K562 (cell line): ENCODE measurements around the gene SEC16A. TPM values are rescaled to one million over a fixed set of nuclear protein-coding genes. Genes with fewer than 3 reads are reported as not detected.

Experiments
- CBFA2T2 ChIP-seq: fragments of 450-650 bp; conservative IDR thresholded peaks from 2 replicates; pipeline ENCODE4 v1.6.1; 2017; ENCODE audit warnings: mild to moderate bottlenecking
- CBFB ChIP-seq: sonication (generic); formaldehyde crosslinking; IDR thresholded peaks from 2 replicates; pipeline ENCODE4 v1.4.0; 2020; ENCODE audit warnings: mild to moderate bottlenecking, missing genetic modification reagents
- CBX8 ChIP-seq: fragments of 200-600 bp; sonication (generic); IDR thresholded peaks from 2 replicates; pipeline ENCODE4 v1.6.1; 2012; ENCODE audit warnings: borderline replicate concordance, mixed run types, low read depth, mild to moderate bottlenecking, moderate library complexity, mixed read lengths, low read length, control low read depth, inconsistent platforms; ENCODE audit not compliant: poor library complexity, severe bottlenecking; ENCODE audit errors: extremely low read depth
- CHCHD3 ChIP-seq: fragments of 250-450 bp; sonication (Bioruptor Pico); IDR thresholded peaks from 2 replicates; pipeline ENCODE4 v2.1.2; 2022; ENCODE audit warnings: mild to moderate bottlenecking
- LCOR ChIP-seq: sonication (generic); formaldehyde crosslinking; IDR thresholded peaks from 2 replicates; pipeline ENCODE4 v1.8.0; 2022; ENCODE audit warnings: mild to moderate bottlenecking, missing genetic modification reagents
- NFE2 ChIP-seq: IDR thresholded peaks from 2 replicates; pipeline ENCODE4 v1.6.1; 2014; ENCODE audit warnings: antibody characterized with exemption, low read depth
- NFYB ChIP-seq: IDR thresholded peaks from 2 replicates; pipeline ENCODE4 v1.6.1; 2011; ENCODE audit warnings: mild to moderate bottlenecking, moderate library complexity; ENCODE audit not compliant: insufficient read length; ENCODE audit errors: extremely low read depth
- PHB2 ChIP-seq: fragments of 450-650 bp; IDR thresholded peaks from 2 replicates; pipeline ENCODE4 v1.6.1; 2017; ENCODE audit warnings: low read depth
- POLR2H ChIP-seq: IDR thresholded peaks from 2 replicates; pipeline ENCODE4 v1.6.1; 2016; ENCODE audit warnings: missing genetic modification characterization, low read depth, mild to moderate bottlenecking, control low read depth, missing compliant biosample characterization, moderate library complexity
- PRDM10 ChIP-seq: fragments of 450-650 bp; IDR thresholded peaks from 2 replicates; pipeline ENCODE4 v1.6.1; 2018; ENCODE audit not compliant: partially characterized antibody
- RBBP5 ChIP-seq: fragments of 200-600 bp; sonication (generic); IDR thresholded peaks from 2 replicates; pipeline ENCODE4 v1.6.1; 2012; ENCODE audit warnings: borderline replicate concordance, mild to moderate bottlenecking, low read length, control low read depth, inconsistent platforms; ENCODE audit not compliant: insufficient read depth, poor library complexity, severe bottlenecking
- STAT6 ChIP-seq: sonication (generic); formaldehyde crosslinking; IDR thresholded peaks from 2 replicates; pipeline ENCODE4 v1.8.1; 2023; ENCODE audit warnings: mild to moderate bottlenecking, missing genetic modification reagents
- TCF7L2 ChIP-seq: fragments of 150-350 bp; IDR thresholded peaks from 2 replicates; pipeline ENCODE4 v1.6.1; 2016; ENCODE audit warnings: low read depth, mild to moderate bottlenecking, low read length, moderate library complexity
- WHSC1 ChIP-seq: IDR thresholded peaks from one replicate; pipeline ENCODE4 v1.6.1; 2012; ENCODE audit warnings: low read length, control low read depth, inconsistent platforms
- XRCC5 ChIP-seq: fragments of 200-400 bp; formaldehyde crosslinking; IDR thresholded peaks from 2 replicates; pipeline ENCODE4 v1.6.1; 2017; ENCODE audit warnings: low read depth, mild to moderate bottlenecking, low read length
- ZC3H8 ChIP-seq: fragments of 450-650 bp; IDR thresholded peaks from 2 replicates; pipeline ENCODE4 v1.6.1; 2017
- ZEB2 ChIP-seq: fragments of 450-650 bp; IDR thresholded peaks from 2 replicates; pipeline ENCODE4 v1.6.1; 2016
- ZNF239 ChIP-seq: fragments of 250-450 bp; sonication (Bioruptor Pico); IDR thresholded peaks from 2 replicates; pipeline ENCODE4 v1.4.0; 2020; ENCODE audit warnings: mild to moderate bottlenecking
- ZNF384 ChIP-seq: IDR thresholded peaks from 2 replicates; pipeline ENCODE4 v1.6.1; 2012; ENCODE audit warnings: low read depth, low read length, improper control_type of control experiment
- ZNF444 ChIP-seq: fragments of 250-450 bp; sonication (Bioruptor Pico); IDR thresholded peaks from 2 replicates; pipeline ENCODE4 v1.4.0; 2020; ENCODE audit warnings: mild to moderate bottlenecking, moderate library complexity
- polyA plus RNA-seq, 8 experiments: library from polyadenylated mRNA; depleted of rRNA in 4 of 8; stranded (reverse) in 5 of 8; unstranded in 3 of 8; fragments of >200 nt; fragmentation: Nextera tagmentation in 2 of 8; fragmentation: Illumina TruSeq in 1 of 8; extraction: Ambion mirVana in 2 of 8; extraction: Trizol in 1 of 8; gene quantifications; 2 replicates each; pipeline versions ENCODE4 v1.2.1 to v1.2.3, GENCODE V29; 2011 to 2014; ENCODE audit warnings: inconsistent platforms in 1 of 8, missing spikeins in 1 of 8
- total RNA-seq, 7 experiments: library from RNA; depleted of rRNA in 6 of 7; stranded (reverse); fragments of >200 nt in 6 of 7; fragmentation: Illumina TruSeq in 2 of 7; extraction: Trizol in 2 of 7; gene quantifications; 2 replicates each; pipeline versions ENCODE4 v1.2.1 to v1.2.3, GENCODE V29; 2011 to 2021; ENCODE audit warnings: low replicate concordance in 1 of 7
- TF ChIP-seq, protein P1 (sequence below): sonication (generic); formaldehyde crosslinking; IDR thresholded peaks from 2 replicates; pipeline ENCODE4 v1.8.0; 2022; ENCODE audit warnings: missing genetic modification reagents, mild to moderate bottlenecking, moderate library complexity, borderline replicate concordance

The SEC16A gene
- total and polyA plus RNA-seq, 9 of the 15 experiments (the other 6 are each of a cell fraction or from before 2014, with no cell fraction given): 8.3 to 62.8 (median 14.0) TPM

- TF ChIP-seq CHCHD3: no peak
- no peak for TF ChIP-seq STAT6
- 0 out of 2 replicates have a peak, but pooled peaks have one; percentile 8 for TF ChIP-seq NFE2
- TF ChIP-seq TCF7L2: no peak
- no peak for TF ChIP-seq WHSC1
- TF ChIP-seq ZNF239 (CRISPR knock-in tag): no peak
- no peak for TF ChIP-seq PHB2
- TF ChIP-seq ZNF384: peak; percentile 62
- no peak for TF ChIP-seq POLR2H (tag)
- peak; percentile 24; the same call in 1 of the 2 replicates for TF ChIP-seq CBFA2T2
- TF ChIP-seq XRCC5: 0 out of 2 replicates have a peak, but pooled peaks have one; percentile 33
- TF ChIP-seq NFYB: no peak
- peak; percentile 89 for TF ChIP-seq ZEB2
- TF ChIP-seq, protein P1, sequence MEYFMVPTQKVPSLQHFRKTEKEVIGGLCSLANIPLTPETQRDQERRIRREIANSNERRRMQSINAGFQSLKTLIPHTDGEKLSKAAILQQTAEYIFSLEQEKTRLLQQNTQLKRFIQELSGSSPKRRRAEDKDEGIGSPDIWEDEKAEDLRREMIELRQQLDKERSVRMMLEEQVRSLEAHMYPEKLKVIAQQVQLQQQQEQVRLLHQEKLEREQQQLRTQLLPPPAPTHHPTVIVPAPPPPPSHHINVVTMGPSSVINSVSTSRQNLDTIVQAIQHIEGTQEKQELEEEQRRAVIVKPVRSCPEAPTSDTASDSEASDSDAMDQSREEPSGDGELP: peak; percentile 68; the same call in 1 of the 2 replicates
- TF ChIP-seq LCOR (CRISPR knock-in tag): 0 out of 2 replicates have a peak, but pooled peaks have one; percentile 41
- TF ChIP-seq CBX8: no peak
- no peak for TF ChIP-seq CBFB (CRISPR knock-in tag)
- no peak for TF ChIP-seq ZC3H8
- no peak for TF ChIP-seq ZNF444 (CRISPR knock-in tag)
- TF ChIP-seq PRDM10: peak; percentile 14
- no peak for TF ChIP-seq RBBP5
These were observed 5.7 kb upstream of the SEC16A start (continued) for GRCh38 chr9:136488247-136489214.
